Measurements from ENCODE around the gene CD8A. TPM values are rescaled to one million over a fixed set of nuclear protein-coding genes. Genes with fewer than 3 reads are reported as not detected.

The CD8A gene
- total and polyA plus RNA-seq, 2 donors (not counting 1 experiment from before 2014, with no cell fraction given), result not detected

Other genes with a start within 250 kb of the CD8A start
- gene CHMP3, start 227.5 kb downstream of the CD8A start, total RNA-seq, result 63.4 and 73.3 TPM in 2 replicates
- 159 and 161 TPM in 2 replicates for gene CHMP3, start 227.5 kb downstream of the CD8A start, polyA plus RNA-seq
- 17.5 and 20.3 TPM in 2 replicates for gene RNF103, start 167.0 kb downstream of the CD8A start, total RNA-seq
- gene RNF103, start 167.0 kb downstream of the CD8A start, polyA plus RNA-seq, result 11.6 and 20.9 TPM in 2 replicates
- gene RMND5A, start 70.6 kb downstream of the CD8A start, total RNA-seq, result 17.3 and 29.8 TPM in 2 replicates
- 7.3 and 7.5 TPM in 2 replicates for gene RMND5A, start 70.6 kb downstream of the CD8A start, polyA plus RNA-seq
- gene CD8B, start 71.0 kb upstream of the CD8A start, total RNA-seq, result not detected in 2 replicates
- not detected in 2 replicates for gene CD8B, start 71.0 kb upstream of the CD8A start, polyA plus RNA-seq
- 0.26 and 1.2 TPM in 2 replicates for gene RGPD1, start 151.2 kb upstream of the CD8A start, total RNA-seq
- 0.02 and 0.08 TPM in 2 replicates for gene RGPD1, start 151.2 kb upstream of the CD8A start, polyA plus RNA-seq
- gene PLGLB1, start 230.9 kb upstream of the CD8A start, total RNA-seq, result 0.26 and 0.99 TPM in 2 replicates
- 0.41 and 0.66 TPM in 2 replicates for gene PLGLB1, start 230.9 kb upstream of the CD8A start, polyA plus RNA-seq